Liver (tissue), 3 donors: ENCODE data around the gene WDR86.

Source experiments
- JUND ChIP-seq, 2 donors: IDR thresholded peaks; 2 replicates each; pipeline ENCODE4 v1.6.1; 2016; ENCODE audit warnings: antibody characterized with exemption in 2 of 2
- TAF1 ChIP-seq: conservative IDR thresholded peaks from 2 replicates; pipeline ENCODE4 v1.6.1; 2016; ENCODE audit warnings: antibody characterized with exemption, mild to moderate bottlenecking
- YY1 ChIP-seq: IDR thresholded peaks from 2 replicates; pipeline ENCODE4 v1.6.1; 2016; ENCODE audit warnings: antibody characterized with exemption, mild to moderate bottlenecking
- ZBTB33 ChIP-seq: IDR thresholded peaks from 2 replicates; pipeline ENCODE4 v1.6.1; 2016; ENCODE audit warnings: antibody characterized with exemption
- TF ChIP-seq, protein P1 (sequence below): fragments of 150-350 bp; IDR thresholded peaks from 2 replicates; pipeline ENCODE4 v1.5.1; 2017; ENCODE audit warnings: improper control_type of control experiment, low read depth, low read length; ENCODE audit not compliant: missing input control
- donor health status: healthy.
- donor health status: healthy.

GRCh38 chr7:151436446-151437158 is 26.8 kb upstream of the WDR86 start:
- TF ChIP-seq, protein P1, sequence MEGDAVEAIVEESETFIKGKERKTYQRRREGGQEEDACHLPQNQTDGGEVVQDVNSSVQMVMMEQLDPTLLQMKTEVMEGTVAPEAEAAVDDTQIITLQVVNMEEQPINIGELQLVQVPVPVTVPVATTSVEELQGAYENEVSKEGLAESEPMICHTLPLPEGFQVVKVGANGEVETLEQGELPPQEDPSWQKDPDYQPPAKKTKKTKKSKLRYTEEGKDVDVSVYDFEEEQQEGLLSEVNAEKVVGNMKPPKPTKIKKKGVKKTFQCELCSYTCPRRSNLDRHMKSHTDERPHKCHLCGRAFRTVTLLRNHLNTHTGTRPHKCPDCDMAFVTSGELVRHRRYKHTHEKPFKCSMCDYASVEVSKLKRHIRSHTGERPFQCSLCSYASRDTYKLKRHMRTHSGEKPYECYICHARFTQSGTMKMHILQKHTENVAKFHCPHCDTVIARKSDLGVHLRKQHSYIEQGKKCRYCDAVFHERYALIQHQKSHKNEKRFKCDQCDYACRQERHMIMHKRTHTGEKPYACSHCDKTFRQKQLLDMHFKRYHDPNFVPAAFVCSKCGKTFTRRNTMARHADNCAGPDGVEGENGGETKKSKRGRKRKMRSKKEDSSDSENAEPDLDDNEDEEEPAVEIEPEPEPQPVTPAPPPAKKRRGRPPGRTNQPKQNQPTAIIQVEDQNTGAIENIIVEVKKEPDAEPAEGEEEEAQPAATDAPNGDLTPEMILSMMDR, result no peak
- TF ChIP-seq TAF1, result no peak
- no peak for TF ChIP-seq ZBTB33
- TF ChIP-seq YY1, result no peak
- TF ChIP-seq JUND (IDR thresholded peaks at IDR 0.05), result no peak
